ENCODE data around the gene BEND6. TPM values are rescaled to one million over a fixed set of nuclear protein-coding genes. Genes with fewer than 3 reads are reported as not detected.
A peak's percentile ranks its signal among the peaks of the same experiment; 100 is the strongest.

BEND6 gene
- polyA plus RNA-seq, 1 of the 3 experiments (the other 2 are of a cell fraction), result 6.9 TPM

DNA sequence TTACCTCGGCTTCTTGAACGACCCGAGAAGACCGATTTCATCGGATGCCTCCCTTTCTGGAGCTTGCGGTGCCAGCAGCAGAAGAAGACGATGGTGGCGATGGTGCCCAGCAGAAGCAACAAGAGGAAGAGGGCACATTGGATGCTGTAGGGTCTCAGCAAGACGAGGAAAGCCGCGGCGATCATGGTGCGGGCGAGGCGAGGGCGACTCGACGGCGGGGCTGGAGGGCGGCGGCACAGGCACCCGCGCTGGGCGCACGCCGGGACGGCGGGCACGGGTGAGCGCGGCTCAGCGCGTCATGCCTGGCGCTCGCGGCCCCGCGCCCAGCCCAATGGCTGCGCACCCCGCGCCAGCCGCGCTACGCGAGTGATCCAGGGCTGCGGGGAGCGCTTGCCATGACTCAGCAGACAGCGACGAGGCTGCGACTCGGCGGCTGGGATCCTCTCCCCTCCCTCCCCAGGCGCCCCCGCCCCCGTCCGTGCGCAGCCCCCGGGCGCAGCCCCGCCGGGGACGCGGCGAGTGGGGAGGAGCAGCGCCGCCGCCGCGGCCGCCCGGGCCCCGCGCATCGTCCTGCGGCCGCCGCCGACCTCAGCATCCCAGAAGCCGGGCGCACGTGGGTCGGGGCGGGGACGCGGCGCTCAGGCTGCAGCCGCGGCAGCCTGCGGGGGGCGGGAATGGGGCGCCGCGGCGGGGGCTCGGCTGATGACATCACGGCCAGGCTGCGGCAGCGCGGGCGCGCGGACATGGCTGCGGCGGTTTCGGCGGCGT is at the start of gene BEND6 (continued):
- TF ChIP-seq REST (IDR thresholded peaks at IDR 0.05; ENCODE audit: low read depth, low read length) (no peak), SIN3A (IDR thresholded peaks at IDR 0.05; ENCODE audit: borderline replicate concordance, low read depth, low read length) (no peak), MEF2A (IDR thresholded peaks at IDR 0.05; ENCODE audit: borderline replicate concordance, low read depth) (no peak), FOSL2 (IDR thresholded peaks at IDR 0.05; ENCODE audit: borderline replicate concordance, low read depth) (peak; percentile 49; the same call in 1 of the 2 replicates), CTCF (IDR thresholded peaks at IDR 0.05) (no peak), MXI1 (IDR thresholded peaks at IDR 0.05; ENCODE audit: low read depth, low read length) (0 out of 2 replicates have a peak, but pooled peaks have one; percentile 50), ELF1 (IDR thresholded peaks at IDR 0.05) (no peak), NRF1 (IDR thresholded peaks at IDR 0.05; ENCODE audit: low read depth, low read length) (peak; percentile 53), RFX5 (IDR thresholded peaks at IDR 0.05; ENCODE audit: low read length) (no peak)

DNA sequence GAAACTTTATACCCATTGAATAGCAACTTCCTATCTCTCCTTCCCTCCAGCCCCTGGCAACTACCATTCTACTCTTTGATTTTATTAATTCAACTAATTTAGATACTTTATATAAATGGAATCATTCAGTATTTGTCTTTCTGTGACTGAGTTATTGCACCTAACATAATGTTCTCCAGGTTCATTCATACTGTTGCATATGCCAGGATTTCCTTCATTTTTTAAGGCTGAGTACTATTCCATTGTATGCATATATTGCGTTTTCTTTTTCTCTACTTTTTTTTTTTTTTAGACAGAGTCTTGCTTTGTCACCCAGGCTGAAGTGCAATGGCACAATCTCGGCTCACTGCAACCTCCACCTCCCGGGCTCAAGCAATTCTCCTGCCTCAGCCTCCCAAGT is 49.5 kb upstream of the BEND6 start:
- H3K4me1 ChIP-seq (ENCODE audit: control insufficient read depth in 1 of 2, insufficient read depth in 2 of 2, low read depth in 1 of 2, low read length in 1 of 2), result peaks cover 0 to 10% of the 10 kb centered on the region in 2 experiments; a peak in 2 of 4 replicates
- H3F3A ChIP-seq (replicated peaks; ENCODE audit: insufficient read depth), result peaks cover 8% of the 10 kb centered on the region
- H3K4me2 ChIP-seq, result no peak overlapping the region
- DNase-seq, result no peak
- TF ChIP-seq CTCF (IDR thresholded peaks at IDR 0.05) (no peak), TAF1 (IDR thresholded peaks at IDR 0.05; ENCODE audit: borderline replicate concordance, low read depth, low read length) (no peak), CHD2 (IDR thresholded peaks at IDR 0.05; ENCODE audit: low read length, partially characterized antibody) (no peak), USF1 (IDR thresholded peaks at IDR 0.05; ENCODE audit: borderline replicate concordance, low read depth) (no peak), FOXJ3 (CRISPR knock-in tag; IDR thresholded peaks at IDR 0.05) (no peak), POLR2AphosphoS5 (IDR thresholded peaks at IDR 0.05; ENCODE audit: low read depth, low read length) (no peak), ZBTB33 (IDR thresholded peaks at IDR 0.05; ENCODE audit: borderline replicate concordance, low read depth) (no peak), EP300 (IDR thresholded peaks at IDR 0.05; ENCODE audit: borderline replicate concordance in 1 of 2, low read depth in 1 of 2, low read length in 1 of 2) (no peak), FOSL2 (IDR thresholded peaks at IDR 0.05; ENCODE audit: borderline replicate concordance, low read depth) (no peak), RFX5 (IDR thresholded peaks at IDR 0.05; ENCODE audit: low read length) (no peak), RXRA (IDR thresholded peaks at IDR 0.05; ENCODE audit: borderline replicate concordance, low read depth) (no peak), GATA2 (CRISPR knock-in tag; IDR thresholded peaks at IDR 0.05) (no peak)
- peaks cover 0 to 4% of the 10 kb centered on the region in 2 experiments for H3K36me3 ChIP-seq (replicated peaks in 1 of 2; ENCODE audit: control insufficient read depth in 1 of 2, insufficient read depth in 2 of 2, low read length in 1 of 2)
- no peak overlapping the region for H3K9ac ChIP-seq
- H3K27ac ChIP-seq (ENCODE audit: low read depth in 2 of 2, low read length in 1 of 2), result no peak overlapping the region
- H3K79me2 ChIP-seq (ENCODE audit: insufficient read depth), result peaks cover 22% of the 10 kb centered on the region
- H3K27me3 ChIP-seq (ENCODE audit: insufficient read depth), result no peaks in the 10 kb centered on the region
- WGBS (ENCODE audit: low lambda C conversion rate), result 96% methylated on average over 3 of the region's 3 CpGs
- H4K20me1 ChIP-seq (ENCODE audit: insufficient read depth), result no peaks in the 10 kb centered on the region
- no peak overlapping the region for H2AFZ ChIP-seq (ENCODE audit: low read depth)
- H3K4me3 ChIP-seq (ENCODE audit: low read depth in 2 of 2, low read length in 1 of 2), result no peak overlapping the region
- CTCF ChIA-PET, result interaction anchor here (1.1 to 6.5 kb wide), 11 partner anchors 15 to 416 kb away, joined by 3 to 104 read pairs (median 11); partner anchors contain the start of genes BEND6 and PRIM2
- no peaks in the 10 kb centered on the region for H3K9me2 ChIP-seq
- POLR2A ChIA-PET, result no interaction called here
- no peaks in the 10 kb centered on the region for H3K9me3 ChIP-seq
